Stimulated activated CD8-positive, alpha-beta memory T cell treated with anti-CD3 and anti-CD28 coated beads, Interleukin-15, amount 100 ng/mL, for 24 hours (primary cell): Measurements from ENCODE around the gene ARHGDIG.

Source experiments
- DNase-seq: peaks from one replicate; pipeline ENCODE4 v3.0.0-alpha.2; 2020; ENCODE audit warnings: low read depth

The ARHGDIG gene

GRCh38 chr16:301235-301634 lies 20.8 kb downstream of the ARHGDIG start:
- no peak for DNase-seq

- no peak for DNase-seq
These were observed 21.6 kb downstream of the ARHGDIG start for GRCh38 chr16:301950-302349.

- DNase-seq = no peak
These were observed 23.5 kb downstream of the ARHGDIG start for GRCh38 chr16:303760-304505.

GRCh38 chr16:305916-306626 lies 25.7 kb downstream of the ARHGDIG start:
- DNase-seq = no peak

GRCh38 chr16:306911-307370 lies 26.6 kb downstream of the ARHGDIG start:
- no peak for DNase-seq

GRCh38 chr16:307691-308312 lies 27.4 kb downstream of the ARHGDIG start:
- DNase-seq = no peak

GRCh38 chr16:309476-309875 lies 29.1 kb downstream of the ARHGDIG start:
- DNase-seq = no peak

- DNase-seq = no peak
These were observed 31.3 kb downstream of the ARHGDIG start for GRCh38 chr16:311725-312124.

- no peak for DNase-seq
These were observed 34.0 kb downstream of the ARHGDIG start for GRCh38 chr16:314351-314750.

GRCh38 chr16:314795-315299 lies 34.5 kb downstream of the ARHGDIG start:
- no peak for DNase-seq

- DNase-seq = no peak
These were observed 36.5 kb downstream of the ARHGDIG start for GRCh38 chr16:316741-317464.

- DNase-seq = no peak
These were observed 37.2 kb downstream of the ARHGDIG start for GRCh38 chr16:317583-317982.

GRCh38 chr16:318628-319027 lies 38.2 kb downstream of the ARHGDIG start:
- DNase-seq = no peak

GRCh38 chr16:320206-320605 lies 39.8 kb downstream of the ARHGDIG start:
- DNase-seq = no peak

GRCh38 chr16:321532-321931 lies 41.1 kb downstream of the ARHGDIG start:
- DNase-seq = no peak

GRCh38 chr16:322476-323143 lies 42.2 kb downstream of the ARHGDIG start:
- no peak for DNase-seq

GRCh38 chr16:324201-324450 lies 43.7 kb downstream of the ARHGDIG start:
- no peak for DNase-seq

GRCh38 chr16:324451-325334 lies 44.3 kb downstream of the ARHGDIG start:
- DNase-seq = no peak

- DNase-seq = no peak
These were observed 45.2 kb downstream of the ARHGDIG start for GRCh38 chr16:325375-326145.

- no peak for DNase-seq
These were observed 50.4 kb downstream of the ARHGDIG start for GRCh38 chr16:330741-331140.
